Ovary (tissue), 9 donors: ENCODE data around the gene USP31. TPM values are rescaled to one million over a fixed set of nuclear protein-coding genes. Genes with fewer than 3 reads are reported as not detected.

Experiments
- DNase-seq, 5 donors: peaks; one replicate each; pipeline ENCODE4 v3.0.0-alpha.2; 2019 to 2020
- H3K27ac ChIP-seq, 2 donors: fragments of 200-600 bp; one replicate each; pipeline versions ENCODE4 v1.5.1 to v1.8.0; 2019 to 2022
- H3K27me3 ChIP-seq: fragments of 200-600 bp; one replicate; pipeline ENCODE4 v1.8.0; 2022
- H3K36me3 ChIP-seq: fragments of 200-600 bp; sonication (generic); one replicate; pipeline ENCODE4 v1.5.1; 2019
- H3K4me1 ChIP-seq: one replicate; pipeline ENCODE4 v1.8.1; 2013; ENCODE audit warnings: mild to moderate bottlenecking, moderate library complexity; ENCODE audit not compliant: insufficient read depth
- H3K4me3 ChIP-seq: fragments of 200-600 bp; sonication (generic); one replicate; pipeline ENCODE4 v1.5.1; 2017
- H3K9me3 ChIP-seq, 2 donors: fragments of 200-600 bp in 1 of 2; sonication (generic) in 1 of 2; one replicate each; pipeline versions ENCODE4 v1.5.1 to v1.8.1; 2013 to 2019; ENCODE audit warnings: mild to moderate bottlenecking in 1 of 2, moderate library complexity in 1 of 2
- CTCF ChIP-seq, 3 donors: fragments of 450-650 bp in 2 of 3; fragments of 200-600 bp in 1 of 3; IDR thresholded peaks; one replicate each; pipeline versions ENCODE4 v1.5.1 to v1.8.0; 2016 to 2022; ENCODE audit warnings: antibody characterized with exemption in 3 of 3, mild to moderate bottlenecking in 1 of 3
- EP300 ChIP-seq: sonication (generic); formaldehyde crosslinking; IDR thresholded peaks from one replicate; pipeline ENCODE4 v1.6.1; 2017; ENCODE audit warnings: antibody characterized with exemption
- POLR2A ChIP-seq: fragments of 450-650 bp; IDR thresholded peaks from one replicate; pipeline ENCODE4 v1.6.1; 2017; ENCODE audit warnings: antibody characterized with exemption, mild to moderate bottlenecking, moderate library complexity
- WGBS, 3 donors: extraction: QIAGEN DNeasy Blood & Tissue Kit in 1 of 3; methylation state at CpG; one replicate each; pipeline versions ENCODE4 v1.1.5 to v1.1.7; 2013 to 2017; 5-methylcytosine and 5-hydroxymethylcytosine counted together
- intact Hi-C, 4 donors: fragments of 100-400 bp; cut with DNase I; formaldehyde crosslinking; loops; one replicate each; pipeline versions ENCODE4 v1.11.0 to v1.15.1; 2022 to 2023
- polyA plus RNA-seq, 2 donors: library from polyadenylated mRNA; stranded (reverse); fragments of 200-250 nt in 1 of 2; fragments of 350-450 nt in 1 of 2; fragmentation: Illumina TruSeq in 1 of 2; extraction: RNeasy Lipid Tissue Mini Kit (QIAGEN cat#74804) in 1 of 2; gene quantifications; one replicate each; pipeline ENCODE4 v1.2.3, GENCODE V29; 2013 to 2014
- total RNA-seq, 7 donors: library from RNA; depleted of rRNA in 2 of 7; stranded (reverse); fragments of >200 nt in 2 of 7; fragmentation: NEBNext Ultra II Directional in 3 of 7; extraction: Animal tissue kit (Norgen Biotek cat#: 25700) in 3 of 7; gene quantifications; one replicate each; pipeline versions ENCODE4 v1.1.0 to v1.2.4, GENCODE V29; 2016 to 2023
- donor health status: DM: no; HTN: no; CAD: no; lungs with moderate emphysema.
- donor health status: DM: no; HTN: no; CAD: no.
- donor health status: Bipolar disorder and iron deficiency.
- donor health status: DM: yes; HTN: yes; CAD: no.
- donor health status: DM: no; HTN: no; CAD: no.
- donor health status: DM: yes; HTN: yes; CAD: no.

The USP31 gene
- total and polyA plus RNA-seq, 9 donors: 1.5 to 10.6 (median 7.3) TPM

- WGBS, 3 donors: 44 to 64% (median 60%) methylated on average over 6 of the region's 6 CpGs
- Histone ChIP-seq H3K27ac (no peak overlapping the region), H3K36me3 (no peaks in the 10 kb centered on the region), H3K4me1 (no peaks in the 10 kb centered on the region), H3K4me3 (no peak overlapping the region), H3K9me3 (no peaks in the 10 kb centered on the region), H3K27me3 (no peaks in the 10 kb centered on the region)
- DNase-seq: no peak
- TF ChIP-seq EP300 (no peak), POLR2A (no peak), CTCF (IDR thresholded peaks at IDR 0.05) (no peak)
- intact Hi-C loops: no loop called here
Measured at GRCh38 chr16:23031508-23032098, 117.6 kb downstream of the USP31 start.

GRCh38 chr16:23029733-23030420, 119.4 kb downstream of the USP31 start:
- Histone ChIP-seq H3K4me3 (no peak overlapping the region), H3K36me3 (no peaks in the 10 kb centered on the region), H3K4me1 (no peaks in the 10 kb centered on the region), H3K9me3 (no peaks in the 10 kb centered on the region), H3K27me3 (no peaks in the 10 kb centered on the region), H3K27ac (no peak overlapping the region)
- 53 to 66% (median 58%) methylated on average over 6 of the region's 6 CpGs for WGBS, 3 donors
- intact Hi-C loops: no loop called here
- no peak for DNase-seq
- no peak for TF ChIP-seq POLR2A

- intact Hi-C loops: no loop called here
- TF ChIP-seq EP300 (no peak), POLR2A (no peak), CTCF (IDR thresholded peaks at IDR 0.05) (no peak)
- no peaks in the 10 kb centered on the region for H3K9me3 ChIP-seq
Measured at GRCh38 chr16:23027386-23027785, 121.9 kb downstream of the USP31 start.

GRCh38 chr16:23026784-23027362, 122.4 kb downstream of the USP31 start:
- Histone ChIP-seq H3K36me3 (no peaks in the 10 kb centered on the region), H3K4me1 (no peaks in the 10 kb centered on the region), H3K9me3 (no peaks in the 10 kb centered on the region), H3K27ac (no peak overlapping the region), H3K27me3 (no peaks in the 10 kb centered on the region), H3K4me3 (no peak overlapping the region)
- intact Hi-C loops: no loop called here
- TF ChIP-seq EP300: no peak
- no peak for TF ChIP-seq POLR2A
- DNase-seq: no peak
- 10 to 18% (median 16%) methylated on average over 3 of the region's 3 CpGs for WGBS, 3 donors

More at GRCh38 chr16:23027386-23027785, 121.9 kb downstream of the USP31 start:
- no peaks in the 10 kb centered on the region for H3K36me3 ChIP-seq
- H3K27me3 ChIP-seq: no peaks in the 10 kb centered on the region
- no peaks in the 10 kb centered on the region for H3K4me1 ChIP-seq
- DNase-seq: no peak
- H3K4me3 ChIP-seq: no peak overlapping the region
- no peak overlapping the region for H3K27ac ChIP-seq
- WGBS, 3 donors: 80 to 93% (median 81%) methylated on average over 1 of the region's 1 CpG

- no peaks in the 10 kb centered on the region for H3K9me3 ChIP-seq
- WGBS, 3 donors: 11 to 22% (median 20%) methylated on average over 4 of the region's 4 CpGs
- H3K4me3 ChIP-seq: no peak overlapping the region
- H3K27me3 ChIP-seq: no peaks in the 10 kb centered on the region
- TF ChIP-seq EP300 (no peak), CTCF (IDR thresholded peaks at IDR 0.05) (no peak), POLR2A (no peak)
- no peak for DNase-seq
- intact Hi-C loops: no loop called here
- no peaks in the 10 kb centered on the region for H3K36me3 ChIP-seq
- no peak overlapping the region for H3K27ac ChIP-seq
- H3K4me1 ChIP-seq: no peaks in the 10 kb centered on the region
Measured at GRCh38 chr16:23025692-23026307, 123.5 kb downstream of the USP31 start.
